Calu3 (cell line): ENCODE data around the gene KAZN. TPM values are rescaled to one million over a fixed set of nuclear protein-coding genes. Genes with fewer than 3 reads are reported as not detected.

Experiments
- BruUV-seq: library from RNA; stranded (reverse); fragments of 400-500 nt; replicated peaks from 2 replicates; lab custom pipeline; 2021; lab: Mats Ljungman, UMichigan
- CTCF ChIA-PET: fragments of 300-600 bp; sonication (Branson Sonifier 250); formaldehyde crosslinking; loops from one replicate; lab custom pipeline; 2022; ENCODE audit warnings: antibody characterized with exemption; lab: Charles Lee
- DNase-seq: peaks from one replicate; pipeline ENCODE4 v3.0.0; 2022
- H3K27ac Mint-ChIP-seq: one replicate; pipeline ENCODE4 v1.8.0; 2022; ENCODE audit warnings: mixed read lengths; ENCODE audit not compliant: unreplicated experiment
- H3K27me3 Mint-ChIP-seq: one replicate; pipeline ENCODE4 v1.8.0; 2022; ENCODE audit warnings: mixed read lengths; ENCODE audit not compliant: unreplicated experiment
- H3K36me3 Mint-ChIP-seq: one replicate; pipeline ENCODE4 v1.8.0; 2022; ENCODE audit warnings: mild to moderate bottlenecking, moderate library complexity, mixed read lengths; ENCODE audit not compliant: insufficient read depth, unreplicated experiment
- H3K4me1 Mint-ChIP-seq: one replicate; pipeline ENCODE4 v1.8.0; 2022; ENCODE audit warnings: mild to moderate bottlenecking, low read depth, mixed read lengths; ENCODE audit not compliant: unreplicated experiment
- H3K4me3 Mint-ChIP-seq: one replicate; pipeline ENCODE4 v1.8.0; 2022; ENCODE audit warnings: mild to moderate bottlenecking, low read depth, moderate library complexity, mixed read lengths; ENCODE audit not compliant: unreplicated experiment
- H3K9me3 Mint-ChIP-seq: one replicate; pipeline ENCODE4 v1.8.0; 2022; ENCODE audit warnings: low read depth, mixed read lengths; ENCODE audit not compliant: unreplicated experiment
- intact Hi-C: fragments of 100-400 bp; cut with micrococcal nuclease; formaldehyde crosslinking; loops from one replicate; pipeline ENCODE4 v1.10.0; 2022; ENCODE audit not compliant: unreplicated experiment
- total RNA-seq: library from RNA; stranded (reverse); gene quantifications from 2 replicates; pipeline ENCODE4 v1.2.3, GENCODE V29; 2022
- TF ChIP-seq, protein P1 (sequence below): fragments of 200-600 bp; IDR thresholded peaks from one replicate; pipeline ENCODE4 v1.8.0; 2022; ENCODE audit warnings: antibody characterized with exemption; ENCODE audit not compliant: unreplicated experiment

KAZN gene
- total RNA-seq, 1 experiment from 2014 or later, result 3.6 TPM

DNA sequence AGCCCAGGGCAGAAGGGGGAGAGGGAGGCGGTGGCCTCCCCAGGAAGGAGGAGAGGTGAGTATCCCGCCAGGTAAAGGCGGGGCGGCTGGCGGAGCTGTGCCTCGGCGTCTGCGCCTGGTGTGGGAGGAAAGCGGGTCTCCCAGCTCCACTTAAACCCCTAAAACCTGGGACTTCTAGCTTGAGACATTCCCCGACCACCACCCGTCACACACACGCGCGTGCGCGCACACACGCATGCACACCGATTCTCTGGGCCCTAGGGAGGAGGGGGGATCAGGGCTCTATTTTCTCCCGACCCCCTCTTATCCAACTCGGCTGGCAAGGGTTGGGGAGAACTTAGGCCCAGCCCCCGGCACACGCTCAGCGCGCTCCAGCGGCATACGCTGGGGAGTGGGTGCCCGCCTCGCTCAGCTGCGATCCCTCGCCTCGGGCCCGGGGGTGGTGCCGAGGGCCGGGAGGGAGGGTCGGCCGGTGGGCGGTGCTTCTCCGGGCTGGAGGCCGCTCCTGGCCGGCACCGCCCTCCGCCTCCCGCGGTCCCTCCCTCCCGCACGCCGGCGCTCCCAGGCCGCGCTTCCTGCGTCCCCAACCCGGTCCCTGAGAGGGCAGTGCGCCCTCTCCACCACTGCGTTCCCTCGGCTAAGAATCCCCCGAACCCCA lies 554.8 kb downstream of the KAZN start, which contains the start of gene TMEM51:
TMEM51 (plus strand) TSS at position 564 of the 658 bp plus-strand sequence. CDS start 61,341 bp downstream, outside the sequence.
- Mint-ChIP-seq H3K4me3 (peak within 1 kb of the TSS; percentile 77), H3K36me3 (peaks cover 54% of the 10 kb centered on the region), H3K9me3 (no peaks in the 10 kb centered on the region), H3K27ac (peak within 1 kb of the TSS; percentile 68), H3K27me3 (no peaks in the 10 kb centered on the region), H3K4me1 (peaks cover 51% of the 10 kb centered on the region)
- CTCF ChIA-PET, result interaction anchor here (0.6 to 3.2 kb wide), 6 partner anchors 16 to 50 kb away, joined by 5 to 19 read pairs (median 6); no protein-coding TSS in a partner anchor
- DNase-seq, result peak; percentile 85
- TF ChIP-seq, protein P1, sequence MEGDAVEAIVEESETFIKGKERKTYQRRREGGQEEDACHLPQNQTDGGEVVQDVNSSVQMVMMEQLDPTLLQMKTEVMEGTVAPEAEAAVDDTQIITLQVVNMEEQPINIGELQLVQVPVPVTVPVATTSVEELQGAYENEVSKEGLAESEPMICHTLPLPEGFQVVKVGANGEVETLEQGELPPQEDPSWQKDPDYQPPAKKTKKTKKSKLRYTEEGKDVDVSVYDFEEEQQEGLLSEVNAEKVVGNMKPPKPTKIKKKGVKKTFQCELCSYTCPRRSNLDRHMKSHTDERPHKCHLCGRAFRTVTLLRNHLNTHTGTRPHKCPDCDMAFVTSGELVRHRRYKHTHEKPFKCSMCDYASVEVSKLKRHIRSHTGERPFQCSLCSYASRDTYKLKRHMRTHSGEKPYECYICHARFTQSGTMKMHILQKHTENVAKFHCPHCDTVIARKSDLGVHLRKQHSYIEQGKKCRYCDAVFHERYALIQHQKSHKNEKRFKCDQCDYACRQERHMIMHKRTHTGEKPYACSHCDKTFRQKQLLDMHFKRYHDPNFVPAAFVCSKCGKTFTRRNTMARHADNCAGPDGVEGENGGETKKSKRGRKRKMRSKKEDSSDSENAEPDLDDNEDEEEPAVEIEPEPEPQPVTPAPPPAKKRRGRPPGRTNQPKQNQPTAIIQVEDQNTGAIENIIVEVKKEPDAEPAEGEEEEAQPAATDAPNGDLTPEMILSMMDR, result no peak
- no TSS peak for BruUV-seq
- intact Hi-C loops, result loop anchor here (2.0 kb wide), 3 partner anchors 25 to 119 kb away; no protein-coding TSS in a partner anchor

DNA sequence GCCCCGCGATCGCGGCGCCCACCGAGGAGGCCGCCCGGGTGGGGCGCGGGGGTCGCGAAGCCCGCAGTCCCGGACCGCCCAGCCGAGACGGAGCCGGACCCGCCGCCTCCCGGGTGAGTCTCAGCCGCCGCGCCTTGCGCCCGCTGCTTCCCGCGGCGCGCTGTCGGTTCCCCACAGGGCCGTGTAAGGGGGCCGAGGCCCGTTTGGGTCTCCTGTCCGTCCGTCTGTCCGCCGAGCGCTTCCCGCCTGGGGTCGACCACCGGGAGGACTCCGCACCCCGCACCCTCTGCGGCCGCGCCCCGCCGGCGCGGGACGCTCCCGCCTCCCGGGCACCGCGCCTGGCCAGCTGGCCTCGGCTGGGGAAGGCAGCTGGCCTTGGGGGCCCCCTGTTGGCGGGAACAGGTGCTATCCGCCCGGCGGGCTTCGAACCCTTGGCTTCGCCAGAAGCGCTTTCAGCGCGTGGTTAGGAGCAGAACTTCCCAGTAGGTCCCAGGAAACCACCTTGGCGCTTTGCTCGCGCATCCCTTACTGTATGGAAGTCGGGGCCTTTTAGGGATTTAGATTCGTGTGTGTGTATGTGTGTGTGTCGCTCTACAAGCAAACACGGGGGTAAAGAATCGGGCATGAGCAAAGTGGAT lies 555.5 kb downstream of the KAZN start:
- peak overlapping the region; percentile 68 for H3K27ac Mint-ChIP-seq
- peak overlapping the region; percentile 77 for H3K4me3 Mint-ChIP-seq
- no peaks in the 10 kb centered on the region for H3K27me3 Mint-ChIP-seq
- peaks cover 54% of the 10 kb centered on the region for H3K36me3 Mint-ChIP-seq
- BruUV-seq, result TSS peak; percentile 10
- H3K9me3 Mint-ChIP-seq, result no peaks in the 10 kb centered on the region
- peak; percentile 70 for DNase-seq
- intact Hi-C loops, result loop anchor here (2.0 kb wide), 3 partner anchors 25 to 119 kb away; no protein-coding TSS in a partner anchor
- CTCF ChIA-PET, result interaction anchor here (1.6 to 3.2 kb wide), 3 partner anchors 42 to 50 kb away, joined by 5 to 19 read pairs (median 6); no protein-coding TSS in a partner anchor
- peaks cover 52% of the 10 kb centered on the region for H3K4me1 Mint-ChIP-seq
- TF ChIP-seq, protein P1, result peak; percentile 58

DNA sequence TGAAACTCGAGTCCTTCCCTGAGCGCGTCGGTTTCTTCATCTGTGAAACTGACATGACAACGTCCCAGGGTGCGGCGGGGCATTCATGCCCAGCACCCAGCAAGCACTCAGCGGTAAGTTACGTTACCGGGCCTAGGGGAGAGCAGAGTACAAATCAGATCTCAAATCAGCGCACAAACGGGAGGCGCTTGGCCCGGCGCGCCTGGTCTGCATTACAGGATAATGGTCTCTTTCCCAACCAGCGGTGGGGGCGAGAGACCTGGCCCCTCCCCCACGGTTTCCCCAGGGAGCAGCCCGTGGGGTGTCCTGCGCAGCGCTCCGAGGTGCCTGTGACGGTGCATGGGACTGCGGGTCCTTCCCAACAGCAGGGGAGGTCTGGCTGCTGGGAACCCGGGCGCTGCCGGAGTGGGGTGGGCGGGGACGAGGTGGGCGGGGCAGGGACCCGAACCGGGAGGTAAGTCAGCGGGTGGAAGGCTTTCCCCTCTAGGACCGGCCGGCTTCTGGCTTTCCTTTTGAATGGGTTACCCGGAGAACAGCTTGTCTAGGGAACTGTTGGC lies 556.1 kb downstream of the KAZN start:
- no peaks in the 10 kb centered on the region for H3K9me3 Mint-ChIP-seq
- intact Hi-C loops, result no loop called here
- CTCF ChIA-PET, result interaction anchor here (1.6 kb wide), 1 partner anchor 42 kb away, joined by 6 read pairs; no protein-coding TSS in a partner anchor
- peaks cover 54% of the 10 kb centered on the region for H3K36me3 Mint-ChIP-seq
- H3K4me3 Mint-ChIP-seq, result peak overlapping the region; percentile 77
- peak overlapping the region; percentile 68 for H3K27ac Mint-ChIP-seq
- no TSS peak for BruUV-seq
- TF ChIP-seq, protein P1, result no peak
- H3K27me3 Mint-ChIP-seq, result no peaks in the 10 kb centered on the region
- DNase-seq, result peak; percentile 42
- peaks cover 49% of the 10 kb centered on the region for H3K4me1 Mint-ChIP-seq

DNA sequence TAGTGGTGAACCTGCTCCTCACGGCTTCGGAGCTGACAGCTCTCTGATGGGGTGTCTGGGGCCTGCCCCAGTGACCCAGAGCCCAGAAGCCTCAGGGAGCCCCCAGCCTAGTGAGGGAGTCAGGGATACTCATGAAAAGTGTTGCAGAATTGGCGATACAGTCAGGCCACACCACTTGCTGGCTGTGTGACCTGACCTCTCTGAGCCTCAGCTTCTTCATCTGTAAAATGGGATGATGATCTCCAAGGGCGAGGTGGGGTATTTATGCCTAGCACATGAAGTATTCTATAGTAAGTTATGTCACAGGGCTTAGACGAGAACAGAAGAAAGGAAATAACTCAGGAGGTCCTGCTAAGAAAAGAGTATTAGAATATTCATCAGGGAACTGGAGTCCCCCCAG lies 556.7 kb downstream of the KAZN start:
- TF ChIP-seq, protein P1, result no peak
- H3K4me3 Mint-ChIP-seq, result peak overlapping the region; percentile 77
- intact Hi-C loops, result no loop called here
- CTCF ChIA-PET, result interaction anchor here (0.5 kb wide), 1 partner anchor 199 kb away, joined by 6 read pairs; no protein-coding TSS in a partner anchor
- no peak for DNase-seq
- peaks cover 54% of the 10 kb centered on the region for H3K36me3 Mint-ChIP-seq
- H3K27me3 Mint-ChIP-seq, result no peaks in the 10 kb centered on the region
- peaks cover 49% of the 10 kb centered on the region for H3K4me1 Mint-ChIP-seq
- H3K9me3 Mint-ChIP-seq, result no peaks in the 10 kb centered on the region
- peak overlapping the region; percentile 68 for H3K27ac Mint-ChIP-seq
- BruUV-seq, result no TSS peak
